HG03108 (cell line): ENCODE measurements around the gene YAF2.
"Not testable (repeated sequence)": the region's sequence is repeated elsewhere in the genome, so short reads cannot be mapped to it uniquely, and the experiment has no call there.

Experiments
- ATAC-seq: cut with Tn5 transposase; IDR thresholded peaks from one replicate; pipeline ENCODE4 v1.9.1; 2021; ENCODE audit warnings: moderate library complexity; ENCODE audit not compliant: unreplicated experiment

YAF2 gene

DNA sequence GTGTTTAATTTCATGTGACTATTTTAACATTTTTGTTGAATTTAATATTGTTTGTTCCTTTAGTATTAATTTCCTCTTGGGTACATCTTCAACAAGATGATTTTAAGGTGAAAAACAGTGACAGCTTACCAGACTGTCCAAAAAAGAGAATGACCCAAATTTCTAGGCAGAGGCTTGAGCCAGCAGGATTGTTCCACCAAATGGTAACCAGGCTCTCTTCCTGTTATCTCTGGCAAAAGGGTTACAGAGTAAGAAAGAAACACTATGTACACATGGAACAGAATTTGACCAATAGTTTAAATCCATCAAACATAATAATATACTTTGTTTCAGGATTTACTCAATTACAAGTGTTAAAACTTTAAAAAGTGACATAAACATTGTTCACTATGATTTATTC is 39.0 kb downstream of the YAF2 start:
- no peak for ATAC-seq

DNA sequence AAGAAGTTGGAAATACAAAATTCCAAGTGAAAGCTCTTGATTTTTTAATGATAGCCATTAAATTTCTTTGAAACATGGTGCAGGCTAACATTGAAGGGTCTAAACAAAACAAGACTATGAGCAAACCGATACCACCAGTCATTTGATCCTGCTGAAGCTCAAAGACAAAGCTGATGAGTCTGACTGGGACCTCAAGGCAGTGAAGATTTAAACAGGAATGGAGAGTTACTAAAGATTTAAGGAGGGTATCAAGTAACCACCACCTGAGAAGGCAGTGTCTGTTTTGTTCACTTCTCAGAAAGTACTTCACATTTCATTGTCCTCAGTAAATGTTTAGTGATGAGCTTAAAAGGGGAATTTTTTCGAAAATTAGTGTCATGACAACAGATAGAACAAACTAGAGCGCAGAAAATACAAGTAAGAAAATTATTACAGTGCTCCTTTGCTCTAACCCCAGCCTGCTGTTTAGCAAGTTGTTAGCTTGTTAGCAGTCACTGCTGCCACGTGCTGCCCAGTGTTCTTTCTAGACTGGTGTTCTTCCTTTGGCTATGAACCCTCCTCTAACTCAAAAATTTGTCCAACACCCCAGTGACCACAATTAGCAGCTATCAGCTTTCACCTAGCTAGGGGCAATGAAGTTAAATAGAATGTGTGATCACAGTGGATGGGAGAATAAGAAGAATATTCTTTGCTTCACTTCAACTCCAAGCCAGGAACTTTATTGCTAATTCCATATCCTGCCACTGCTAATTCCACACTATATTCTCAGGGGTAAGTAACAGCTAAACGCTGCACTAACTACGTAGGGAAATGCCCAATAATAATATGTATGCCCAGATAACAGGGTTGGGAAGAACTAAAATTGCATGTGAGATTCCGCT is 41.1 kb downstream of the YAF2 start:
- no peak for ATAC-seq

DNA sequence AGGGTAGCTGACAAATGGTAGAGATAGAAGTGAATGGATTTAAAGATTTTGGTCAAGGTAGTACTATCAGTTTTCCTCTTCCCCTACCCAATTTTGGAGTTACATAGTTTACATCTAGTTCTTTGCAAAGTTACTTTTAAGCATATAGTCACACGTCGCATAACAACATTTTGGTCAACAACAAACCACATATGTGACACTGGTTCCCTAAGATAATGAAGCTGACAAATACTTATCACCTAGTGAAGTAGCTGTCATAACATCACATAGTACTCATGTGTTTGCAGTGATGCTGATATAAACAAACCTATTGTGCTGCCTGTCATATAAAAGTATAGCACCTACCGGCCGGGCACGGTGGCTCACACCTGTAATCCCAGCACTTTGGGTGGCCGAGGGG is 45.4 kb downstream of the YAF2 start:
- no peak for ATAC-seq

DNA sequence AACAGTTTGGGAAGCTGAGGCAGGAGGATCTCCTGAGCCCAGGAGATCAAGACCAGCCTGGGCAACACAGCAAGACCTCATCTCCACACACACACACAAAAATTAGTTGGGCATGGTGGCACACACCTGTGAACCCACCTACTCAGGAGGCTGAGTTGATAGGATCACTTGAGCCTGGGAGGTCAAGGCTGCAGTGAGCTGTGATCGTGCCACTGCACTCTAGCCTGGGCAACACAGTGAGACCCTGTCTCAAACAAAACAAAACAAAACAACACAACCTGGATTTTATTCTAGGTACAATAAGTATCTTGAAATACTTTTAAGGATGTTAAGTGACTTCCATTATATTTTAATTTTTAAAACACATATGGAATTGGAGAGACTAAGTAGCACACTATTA is 45.8 kb downstream of the YAF2 start:
- ATAC-seq = no peak

DNA sequence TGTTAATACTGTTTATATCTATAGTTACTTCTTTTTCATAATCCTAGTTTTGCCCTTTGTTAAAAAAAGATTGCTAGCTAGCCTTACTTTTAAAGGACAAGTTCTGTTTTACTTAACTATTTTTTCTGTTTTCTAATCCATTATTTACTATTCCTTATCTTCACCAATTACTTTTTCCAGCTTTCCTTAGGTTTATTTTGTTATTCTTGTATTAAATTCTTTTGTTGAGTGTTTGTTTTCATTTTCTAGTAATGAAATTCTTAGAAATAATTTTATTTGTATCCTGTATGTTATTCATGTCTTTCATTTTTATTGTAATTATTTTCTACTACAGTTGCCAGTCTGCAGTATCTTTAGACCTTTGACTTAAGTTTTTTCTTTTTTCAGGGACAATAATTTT is 47.7 kb downstream of the YAF2 start:
- no peak for ATAC-seq

DNA sequence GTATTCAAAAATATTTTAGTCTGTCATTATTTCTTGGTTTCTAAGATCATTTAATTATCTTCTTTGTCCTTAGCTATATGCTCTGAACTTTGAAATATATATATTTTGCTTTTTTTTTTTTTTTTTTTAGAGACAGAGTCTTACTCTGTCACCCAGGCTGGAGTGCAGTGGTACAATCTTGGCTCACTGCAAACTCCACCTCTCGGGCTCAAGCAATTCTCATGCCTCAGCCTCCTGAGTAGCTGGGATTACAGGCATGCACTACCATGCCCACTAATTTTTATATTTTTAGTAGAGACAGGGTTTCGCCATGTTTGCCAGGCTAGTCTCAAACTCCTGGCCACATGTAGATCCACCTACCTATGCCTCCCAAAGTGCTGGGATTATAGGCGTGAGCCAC is 49.8 kb downstream of the YAF2 start:
- not testable (repeated sequence) for ATAC-seq

DNA sequence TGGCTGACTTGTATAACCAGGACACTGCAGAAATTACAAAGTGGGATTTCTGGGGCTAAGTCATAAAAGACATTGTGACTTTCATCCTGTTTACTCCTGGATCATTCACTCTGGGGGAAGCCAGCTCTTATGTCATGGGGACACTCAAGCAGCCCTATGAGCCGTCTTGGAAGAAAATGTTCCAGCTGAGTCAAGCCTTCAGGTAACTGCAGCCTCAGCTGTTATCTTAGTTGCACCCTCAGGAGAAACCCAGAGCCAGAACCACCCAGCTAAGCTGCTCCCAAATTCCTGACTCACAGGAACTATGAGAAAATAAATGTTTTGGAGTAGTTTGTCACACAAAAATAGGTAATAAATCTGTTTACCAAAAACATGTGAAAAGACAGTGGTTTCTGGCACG is 50.2 kb downstream of the YAF2 start:
- ATAC-seq = no peak

DNA sequence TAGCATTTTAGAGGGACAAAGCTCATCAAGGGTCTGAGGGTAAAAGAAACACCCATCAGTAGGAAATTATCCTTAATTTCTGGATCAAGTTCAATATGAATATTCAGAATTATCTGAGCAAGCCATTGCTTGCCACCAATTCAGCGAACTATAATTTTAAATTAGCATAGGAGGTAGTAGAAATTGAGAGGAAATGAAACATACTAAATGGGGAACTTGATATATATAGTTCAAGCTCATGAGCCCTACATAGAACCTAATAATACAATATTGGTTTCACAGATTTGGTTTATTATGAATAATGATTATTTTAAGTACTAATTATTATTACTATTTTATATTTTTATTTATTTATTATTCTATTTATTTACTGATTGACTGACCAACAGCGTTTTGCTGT is 51.3 kb downstream of the YAF2 start:
- ATAC-seq = no peak

DNA sequence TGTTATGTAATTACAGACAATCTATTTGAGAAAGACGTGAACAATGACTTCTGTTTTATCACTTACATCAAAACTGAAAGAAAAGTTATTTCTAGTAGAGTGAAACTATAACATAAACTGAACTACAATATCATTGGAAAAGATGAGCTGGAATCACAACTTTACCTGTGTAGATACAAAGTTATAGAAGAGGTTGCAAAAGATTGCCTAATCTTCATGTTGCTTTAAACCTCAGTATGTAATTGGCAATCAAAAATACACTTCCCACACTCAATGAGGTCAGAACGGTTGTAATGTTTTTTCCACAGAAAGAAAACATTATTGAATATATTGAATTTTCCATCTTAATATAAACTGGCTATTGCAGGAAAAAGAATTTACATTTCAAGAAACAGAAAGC is 55.7 kb downstream of the YAF2 start:
- ATAC-seq = no peak

DNA sequence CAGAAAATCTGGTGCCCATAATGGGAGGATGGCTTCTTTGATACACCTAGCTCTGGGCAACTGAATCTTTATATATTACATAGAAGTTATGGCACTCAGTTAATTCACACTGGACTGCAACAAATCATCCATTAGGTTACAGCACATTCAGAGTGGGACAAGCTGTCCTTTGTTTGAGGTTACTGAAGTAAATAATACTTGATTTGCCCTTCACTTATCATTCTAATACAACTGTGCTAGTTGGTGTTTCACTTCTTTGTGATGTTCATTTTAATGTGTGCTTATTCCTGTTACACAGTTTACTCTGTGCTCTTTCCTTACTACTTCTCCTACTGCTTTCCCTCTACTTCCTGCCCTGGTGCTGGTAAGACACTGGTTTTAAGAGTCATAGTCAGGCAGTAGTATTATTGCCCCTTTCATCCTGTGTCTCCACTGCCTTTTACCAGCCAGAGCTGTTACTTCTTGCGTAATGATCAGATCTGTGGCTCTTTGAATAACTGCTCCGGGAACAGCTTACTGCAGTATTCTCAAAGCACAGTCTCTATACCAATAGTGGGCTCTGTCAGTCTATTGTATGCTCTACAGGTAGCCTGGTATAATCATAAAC is 57.0 kb downstream of the YAF2 start:
- no peak for ATAC-seq

DNA sequence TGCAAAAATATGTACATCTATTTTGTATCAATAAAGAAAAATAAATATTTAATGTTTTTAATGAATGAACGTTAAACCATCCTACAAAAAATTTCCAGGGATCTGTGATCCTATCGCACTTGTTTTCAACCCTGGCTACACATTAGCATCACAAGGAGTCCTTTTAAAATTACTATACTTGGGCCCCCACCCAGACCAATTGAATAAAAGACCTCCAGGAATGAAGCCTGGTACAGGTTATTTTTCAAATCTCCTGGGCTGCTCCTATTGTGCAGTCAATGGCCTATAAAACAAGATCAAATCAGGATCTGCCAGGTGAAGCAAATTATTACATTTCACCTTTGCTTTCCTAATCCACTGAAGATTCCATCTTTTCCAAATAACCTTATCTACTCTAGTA is 59.9 kb downstream of the YAF2 start:
- no peak for ATAC-seq

DNA sequence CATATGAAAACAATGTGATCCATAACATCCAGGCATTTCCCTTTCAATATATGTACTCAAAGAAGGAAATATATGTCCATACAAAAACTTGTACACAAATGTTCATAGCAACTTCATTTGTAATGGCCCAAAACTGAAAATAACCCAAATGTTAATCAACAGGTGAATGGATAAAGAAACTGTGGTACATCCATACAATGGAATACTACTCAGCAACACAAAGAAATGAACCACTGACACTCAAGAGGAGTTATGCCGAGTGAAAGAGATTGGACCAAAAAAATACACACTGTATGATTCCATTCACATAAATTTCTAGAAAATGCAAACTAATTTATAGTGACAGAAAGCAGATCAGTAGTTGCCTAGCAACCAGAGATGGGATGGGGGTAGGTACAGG is 63.1 kb downstream of the YAF2 start:
- no peak for ATAC-seq

DNA sequence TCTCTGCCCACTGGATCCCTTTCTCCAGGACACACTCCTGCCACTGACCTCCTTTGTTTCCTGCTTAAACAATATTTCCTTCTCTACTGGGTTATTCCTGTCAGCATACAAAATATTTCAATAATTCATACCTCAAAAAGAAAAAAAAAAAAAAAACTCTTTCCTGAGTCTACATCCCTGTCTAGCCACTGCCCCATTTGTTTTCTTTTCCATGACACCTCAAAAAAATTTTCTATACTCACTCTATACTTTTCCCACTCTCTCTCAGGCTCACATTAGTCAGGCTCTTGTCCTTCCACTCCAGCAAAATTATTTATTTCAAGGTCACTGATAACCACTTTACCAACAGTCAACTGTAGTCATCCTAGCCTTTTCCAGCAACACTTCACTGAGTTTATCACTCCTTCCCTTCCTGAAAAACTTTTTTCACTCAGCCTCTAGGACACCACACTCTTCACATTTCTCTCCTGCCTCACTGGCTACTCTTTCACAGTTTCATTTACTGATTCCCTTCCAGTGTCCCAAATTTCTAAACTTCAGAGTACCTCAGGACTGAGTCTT is 64.0 kb downstream of the YAF2 start:
- no peak for ATAC-seq

DNA sequence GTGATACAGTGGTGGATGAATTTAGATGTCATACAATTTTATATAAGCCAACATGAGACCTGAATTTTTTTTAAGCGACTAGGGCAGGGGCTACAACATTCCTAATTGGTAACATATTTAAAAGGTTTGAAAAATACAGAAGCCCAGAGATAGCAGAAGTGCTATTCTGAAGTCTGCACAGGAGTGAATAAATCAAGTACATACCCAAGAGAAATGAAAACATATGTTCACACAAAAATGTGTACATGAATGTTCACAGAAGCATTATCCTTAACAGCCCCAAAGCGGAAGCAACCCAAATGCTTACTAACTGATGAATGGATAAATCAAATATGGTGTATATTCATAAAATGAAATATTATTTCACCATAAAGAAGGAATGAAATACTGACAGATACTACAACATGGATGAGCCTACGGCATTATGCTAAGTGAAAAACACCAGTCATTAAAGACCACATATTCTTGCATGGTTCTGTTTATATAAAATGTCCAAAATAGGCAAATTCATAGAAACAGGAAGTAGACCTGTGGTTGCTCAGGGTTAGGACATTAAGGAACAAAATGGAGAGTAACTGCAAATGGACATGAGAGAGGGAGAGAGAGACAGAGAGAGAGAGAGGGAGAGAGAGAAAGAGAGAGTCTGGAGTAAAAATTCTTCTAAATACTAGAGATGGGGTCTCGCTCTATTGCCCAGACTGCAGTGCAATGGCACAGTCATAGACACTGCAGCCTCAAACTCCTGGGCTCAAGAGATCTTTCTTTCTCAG is 65.4 kb downstream of the YAF2 start:
- ATAC-seq = no peak

DNA sequence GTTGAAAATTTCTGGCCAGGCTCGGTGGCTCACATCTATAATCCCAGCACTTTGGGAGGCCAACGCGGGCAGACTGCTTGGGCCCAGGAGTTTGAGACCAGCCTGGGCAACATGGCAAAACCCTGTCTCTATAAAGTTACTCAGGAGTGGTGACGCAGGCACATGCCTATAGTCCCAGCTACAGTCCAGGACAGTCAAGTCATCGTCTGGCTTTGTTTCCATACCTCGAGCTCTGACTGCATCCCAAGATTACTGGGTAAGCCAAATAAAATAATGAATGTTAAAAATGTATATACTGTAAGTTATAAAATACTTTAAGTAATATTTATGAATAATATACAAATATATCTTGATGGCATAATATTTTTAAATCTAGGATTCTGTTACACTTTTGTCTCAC is 70.3 kb downstream of the YAF2 start:
- no peak for ATAC-seq

DNA sequence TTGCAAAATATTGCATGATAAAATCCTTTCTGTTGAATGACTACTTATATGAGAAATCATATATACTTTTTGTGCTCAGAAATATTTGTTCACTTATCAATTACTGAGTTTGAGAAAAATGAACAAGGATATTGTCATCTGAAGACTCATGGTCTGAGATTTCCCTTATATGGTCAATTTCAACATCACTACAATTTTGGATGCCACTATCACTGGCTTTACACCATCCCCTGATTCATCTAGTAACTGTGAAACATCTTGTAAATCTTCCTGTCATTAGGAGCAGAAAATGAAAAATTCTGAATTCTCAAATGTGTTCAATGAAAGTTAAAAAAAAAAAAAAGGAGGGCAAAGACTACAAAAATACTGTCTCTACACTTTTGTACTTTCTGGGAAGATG is 71.5 kb downstream of the YAF2 start:
- no peak for ATAC-seq

DNA sequence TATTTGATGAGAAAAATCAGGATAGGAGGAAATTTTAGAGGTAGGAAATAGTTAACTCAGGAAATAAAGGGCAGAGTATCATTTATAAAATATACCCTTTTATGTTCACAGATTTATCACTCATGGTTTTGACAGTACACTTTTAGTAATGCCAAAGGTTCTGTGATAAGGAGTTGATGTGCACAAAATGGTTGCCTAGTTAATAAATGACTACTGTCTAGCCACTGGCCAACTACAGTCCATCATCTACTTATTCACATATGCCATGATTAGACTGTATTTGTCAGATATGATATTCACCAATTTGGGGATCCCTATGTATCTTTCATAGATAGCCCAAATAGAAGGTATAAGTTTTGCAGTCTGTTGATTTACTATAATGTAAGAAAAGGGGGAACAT is 74.1 kb downstream of the YAF2 start:
- no peak for ATAC-seq

DNA sequence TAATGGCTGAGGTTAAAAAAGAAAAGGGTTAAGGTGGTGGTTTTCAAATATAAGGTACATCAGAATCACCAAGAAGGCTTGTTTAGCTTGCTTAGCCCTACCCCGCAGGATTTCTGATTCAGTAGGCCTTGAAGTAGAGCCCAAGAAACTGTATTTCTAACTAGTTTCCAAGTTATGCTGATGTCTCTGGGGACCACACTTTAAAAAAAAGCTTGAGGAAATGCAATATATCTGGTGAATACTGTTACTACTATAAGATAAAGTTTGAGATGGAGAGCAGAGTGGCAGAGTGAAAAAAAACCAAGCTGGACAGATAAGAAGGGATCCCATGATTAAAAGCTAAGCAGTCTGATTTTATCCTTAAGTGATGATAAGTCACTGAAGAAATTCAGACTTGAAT is 75.1 kb downstream of the YAF2 start:
- no peak for ATAC-seq

DNA sequence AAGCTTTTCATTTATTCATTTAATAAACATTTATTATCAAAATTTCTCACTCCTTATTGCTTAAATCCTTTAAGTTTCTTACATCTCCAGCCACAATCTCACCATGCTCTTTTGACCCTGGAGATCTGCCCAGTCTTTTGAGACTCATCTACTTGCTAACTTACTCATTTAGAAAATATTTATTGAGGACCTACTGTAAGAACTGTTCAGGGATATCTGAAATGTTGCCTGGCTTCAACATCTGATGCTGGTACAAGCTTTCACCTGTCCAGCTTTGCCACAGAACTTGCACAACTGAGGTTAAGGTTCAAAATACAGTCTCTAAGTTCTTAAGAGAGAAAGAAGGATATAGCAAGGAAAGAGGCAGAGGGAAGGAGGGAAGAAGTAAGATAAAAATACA is 75.9 kb downstream of the YAF2 start:
- ATAC-seq = no peak

DNA sequence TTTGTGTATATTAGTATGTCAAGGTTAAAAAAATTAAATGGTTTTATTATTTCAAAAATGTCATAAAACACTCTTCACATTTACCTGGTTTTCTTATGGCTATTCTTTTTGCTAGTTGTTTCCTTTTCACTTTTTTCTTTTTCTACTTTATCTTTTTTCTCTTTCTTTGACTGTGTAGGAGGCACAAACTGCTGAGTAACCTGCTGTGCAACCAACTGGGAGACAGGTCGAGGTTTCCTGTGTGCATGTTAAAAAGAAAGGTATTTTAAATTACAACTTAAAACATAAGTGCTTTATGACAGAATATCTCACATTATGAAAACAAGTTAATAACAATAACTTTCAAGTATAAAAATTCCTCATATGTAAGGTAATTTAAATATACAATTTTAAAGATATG is 76.5 kb downstream of the YAF2 start:
- no peak for ATAC-seq

DNA sequence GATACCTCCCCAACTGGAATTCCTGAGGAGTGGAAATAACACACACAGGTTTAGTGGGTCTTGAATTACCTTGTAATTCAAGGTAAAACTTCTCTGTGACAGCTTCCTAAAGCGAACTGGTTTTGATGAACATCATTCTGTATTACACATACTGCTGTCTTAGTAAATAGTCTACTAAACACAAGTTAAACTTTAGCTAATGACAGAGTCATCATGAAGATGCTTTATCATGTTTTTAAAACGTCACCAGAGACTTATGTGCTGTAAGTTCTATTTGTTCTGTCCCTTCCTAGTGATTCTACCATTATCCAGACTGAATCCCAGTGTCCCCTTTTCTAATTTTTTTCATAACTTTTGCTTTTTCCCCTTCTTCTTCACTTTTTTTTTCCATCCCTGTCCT is 81.8 kb downstream of the YAF2 start:
- ATAC-seq = no peak
